ENCODE data around the gene ARHGAP40.

DNA sequence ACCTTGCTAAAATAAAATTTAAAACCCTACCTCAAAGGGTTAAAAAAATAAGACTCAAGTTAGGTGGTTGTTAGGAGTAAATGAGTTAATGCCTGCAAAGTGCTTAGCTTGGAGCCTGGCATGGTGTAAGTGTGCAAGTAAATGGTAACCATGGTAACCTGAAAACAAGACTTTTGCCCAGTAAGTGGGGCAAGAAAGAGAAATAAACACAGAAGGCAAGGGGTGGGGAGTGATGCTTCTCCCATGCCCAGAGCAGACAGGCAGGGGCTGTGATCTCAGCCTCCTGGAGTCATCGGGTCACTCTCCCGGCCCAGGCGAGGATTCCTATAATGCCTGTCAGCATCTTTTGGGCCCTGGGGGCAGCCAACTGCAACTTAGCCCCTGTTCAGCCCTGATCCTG, 63.5 kb downstream of the ARHGAP40 start:
- TF ChIP-seq, protein P1, sequence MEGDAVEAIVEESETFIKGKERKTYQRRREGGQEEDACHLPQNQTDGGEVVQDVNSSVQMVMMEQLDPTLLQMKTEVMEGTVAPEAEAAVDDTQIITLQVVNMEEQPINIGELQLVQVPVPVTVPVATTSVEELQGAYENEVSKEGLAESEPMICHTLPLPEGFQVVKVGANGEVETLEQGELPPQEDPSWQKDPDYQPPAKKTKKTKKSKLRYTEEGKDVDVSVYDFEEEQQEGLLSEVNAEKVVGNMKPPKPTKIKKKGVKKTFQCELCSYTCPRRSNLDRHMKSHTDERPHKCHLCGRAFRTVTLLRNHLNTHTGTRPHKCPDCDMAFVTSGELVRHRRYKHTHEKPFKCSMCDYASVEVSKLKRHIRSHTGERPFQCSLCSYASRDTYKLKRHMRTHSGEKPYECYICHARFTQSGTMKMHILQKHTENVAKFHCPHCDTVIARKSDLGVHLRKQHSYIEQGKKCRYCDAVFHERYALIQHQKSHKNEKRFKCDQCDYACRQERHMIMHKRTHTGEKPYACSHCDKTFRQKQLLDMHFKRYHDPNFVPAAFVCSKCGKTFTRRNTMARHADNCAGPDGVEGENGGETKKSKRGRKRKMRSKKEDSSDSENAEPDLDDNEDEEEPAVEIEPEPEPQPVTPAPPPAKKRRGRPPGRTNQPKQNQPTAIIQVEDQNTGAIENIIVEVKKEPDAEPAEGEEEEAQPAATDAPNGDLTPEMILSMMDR (IDR thresholded peaks at IDR 0.05) = no peak
- no peak for TF ChIP-seq POLR2A (IDR thresholded peaks at IDR 0.05)

All from uterus (tissue), 2 donors.